ENCODE measurements around the gene MIER2. TPM values are rescaled to one million over a fixed set of nuclear protein-coding genes. Genes with fewer than 3 reads are reported as not detected.
A peak's percentile ranks its signal among the peaks of the same experiment; 100 is the strongest.
"Not testable (repeated sequence)": the region's sequence is repeated elsewhere in the genome, so short reads cannot be mapped to it uniquely, and the experiment has no call there.

Gene MIER2, protein sequence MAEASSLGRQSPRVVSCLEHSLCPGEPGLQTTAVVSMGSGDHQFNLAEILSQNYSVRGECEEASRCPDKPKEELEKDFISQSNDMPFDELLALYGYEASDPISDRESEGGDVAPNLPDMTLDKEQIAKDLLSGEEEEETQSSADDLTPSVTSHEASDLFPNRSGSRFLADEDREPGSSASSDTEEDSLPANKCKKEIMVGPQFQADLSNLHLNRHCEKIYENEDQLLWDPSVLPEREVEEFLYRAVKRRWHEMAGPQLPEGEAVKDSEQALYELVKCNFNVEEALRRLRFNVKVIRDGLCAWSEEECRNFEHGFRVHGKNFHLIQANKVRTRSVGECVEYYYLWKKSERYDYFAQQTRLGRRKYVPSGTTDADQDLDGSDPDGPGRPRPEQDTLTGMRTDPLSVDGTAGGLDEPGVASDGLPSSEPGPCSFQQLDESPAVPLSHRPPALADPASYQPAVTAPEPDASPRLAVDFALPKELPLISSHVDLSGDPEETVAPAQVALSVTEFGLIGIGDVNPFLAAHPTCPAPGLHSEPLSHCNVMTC
- 17.8 TPM for total RNA-seq (2013)
- 10 to 100 TPM in 1 of 3 donors, 1 to 10 TPM in 2; 3.6 to 21.9 (median 6.9) TPM for polyA plus RNA-seq
- 20.0 and 34.3 TPM in 2 replicates for polyA minus RNA-seq
- total RNA-seq, result 6.2 to 31.8 (median 14.1) reads per million in 11 experiments

DNA sequence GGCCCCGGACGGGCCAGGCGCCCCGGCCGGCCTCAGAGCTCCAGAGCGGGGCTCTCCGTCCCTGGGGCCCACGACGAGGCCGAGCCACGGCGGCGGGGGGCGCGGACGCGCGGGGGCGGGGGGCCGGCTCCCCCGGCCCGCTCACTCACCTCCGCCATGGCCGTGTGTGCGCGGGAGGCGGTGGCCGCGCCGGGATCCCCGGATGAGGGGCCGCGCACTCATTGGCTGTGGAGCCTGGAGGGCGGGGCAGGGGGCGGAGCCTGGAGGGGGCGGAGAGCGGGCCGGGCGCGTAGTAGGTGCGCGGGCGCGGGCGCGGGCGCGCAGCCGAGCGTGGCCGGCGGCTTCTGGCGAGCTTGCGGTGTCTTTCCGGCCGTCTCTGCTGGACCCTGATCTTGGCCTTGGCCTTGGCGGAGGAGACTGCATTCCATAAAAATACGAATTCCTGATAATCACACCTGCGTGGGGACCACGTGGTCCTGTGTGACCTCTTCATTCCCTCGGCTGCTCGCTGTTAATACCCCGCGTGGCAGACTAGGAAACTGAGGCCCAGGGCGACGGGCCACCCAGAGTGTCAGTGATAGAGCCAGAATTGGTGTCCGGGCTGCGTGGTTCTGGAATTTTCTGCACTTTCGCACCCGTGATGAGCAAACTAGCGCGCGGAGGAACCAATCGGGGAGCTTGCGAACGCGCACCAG is at the start of gene MIER2:
Gene MIER2, minus strand, starts transcription at position 172 of the 695 bp plus-strand sequence. Its CDS starts 14 bp downstream, at position 158.
- intact Hi-C loops (cut with micrococcal nuclease), result loop anchor here (5.0 to 10.0 kb wide), 2 partner anchors 140 to 163 kb away; partner anchors contain the start of gene TPGS1 (in 1 of the 2)
- TF ChIP-seq, protein P1, sequence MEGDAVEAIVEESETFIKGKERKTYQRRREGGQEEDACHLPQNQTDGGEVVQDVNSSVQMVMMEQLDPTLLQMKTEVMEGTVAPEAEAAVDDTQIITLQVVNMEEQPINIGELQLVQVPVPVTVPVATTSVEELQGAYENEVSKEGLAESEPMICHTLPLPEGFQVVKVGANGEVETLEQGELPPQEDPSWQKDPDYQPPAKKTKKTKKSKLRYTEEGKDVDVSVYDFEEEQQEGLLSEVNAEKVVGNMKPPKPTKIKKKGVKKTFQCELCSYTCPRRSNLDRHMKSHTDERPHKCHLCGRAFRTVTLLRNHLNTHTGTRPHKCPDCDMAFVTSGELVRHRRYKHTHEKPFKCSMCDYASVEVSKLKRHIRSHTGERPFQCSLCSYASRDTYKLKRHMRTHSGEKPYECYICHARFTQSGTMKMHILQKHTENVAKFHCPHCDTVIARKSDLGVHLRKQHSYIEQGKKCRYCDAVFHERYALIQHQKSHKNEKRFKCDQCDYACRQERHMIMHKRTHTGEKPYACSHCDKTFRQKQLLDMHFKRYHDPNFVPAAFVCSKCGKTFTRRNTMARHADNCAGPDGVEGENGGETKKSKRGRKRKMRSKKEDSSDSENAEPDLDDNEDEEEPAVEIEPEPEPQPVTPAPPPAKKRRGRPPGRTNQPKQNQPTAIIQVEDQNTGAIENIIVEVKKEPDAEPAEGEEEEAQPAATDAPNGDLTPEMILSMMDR (IDR thresholded peaks at IDR 0.05), result no peak
- peak; percentile 74 to 85 (median 77) for DNase-seq
- H3K9me3 ChIP-seq (replicated peaks in 1 of 2; ENCODE audit: control insufficient read depth in 1 of 2, insufficient read depth in 1 of 2, low read length in 2 of 2), result no peaks in the 10 kb centered on the region
- peaks cover 42% of the 10 kb centered on the region for H3K79me2 ChIP-seq (ENCODE audit: insufficient read depth, low read length)
- peaks cover 36% of the 10 kb centered on the region for H4K20me1 ChIP-seq (ENCODE audit: insufficient read depth, low read length)
- peak within 1 kb of the TSS; percentile 74 for H3K9ac ChIP-seq (ENCODE audit: insufficient read depth, low read length, poor library complexity, severe bottlenecking)
- Mint-ChIP-seq H3K4me1 (peaks cover 51% of the 10 kb centered on the region), H3K27me3 (ENCODE audit: low read depth in 3 of 3) (peaks cover 18 to 33% (median 27%) of the 10 kb centered on the region in 3 donors), H3K27ac (peak within 1 kb of the TSS; percentile 58 to 97 (median 93)), H3K4me3 (peak within 1 kb of the TSS; percentile 87 to 88), H3K9me3 (peaks cover 0 to 11% (median 7%) of the 10 kb centered on the region in 7 donors), H3K36me3 (peaks cover 14% of the 10 kb centered on the region in 2 donors)
- H3K27me3 ChIP-seq (ENCODE audit: control insufficient read depth in 2 of 2, insufficient read depth in 2 of 2, low read length in 2 of 2), result peaks cover 0 to 19% of the 10 kb centered on the region in 2 donors
- WGBS (ENCODE audit: insufficient coverage), result 7% methylated on average over 76 of the region's 77 CpGs
- H3K27ac ChIP-seq (ENCODE audit: low read depth in 1 of 2, low read length in 2 of 2), result peak within 1 kb of the TSS; percentile 60 to 91
- H2AFZ ChIP-seq (ENCODE audit: insufficient read depth, low read depth, low read length, poor library complexity, severe bottlenecking), result peak within 1 kb of the TSS; percentile 68
- H3K4me1 ChIP-seq (ENCODE audit: control insufficient read depth in 1 of 2, insufficient read depth in 2 of 2, low read length in 2 of 2), result peaks cover 43 to 51% of the 10 kb centered on the region in 2 donors
- peak within 1 kb of the TSS; percentile 81 for H3K4me2 ChIP-seq (replicated peaks; ENCODE audit: extremely low read depth, low read length, poor library complexity, severe bottlenecking)
- H3K36me3 ChIP-seq (replicated peaks in 1 of 2; ENCODE audit: control insufficient read depth in 1 of 2, insufficient read depth in 2 of 2, low read length in 2 of 2), result no peaks in the 10 kb centered on the region
- H3K4me3 ChIP-seq (replicated peaks in 1 of 3; ENCODE audit: low read depth in 2 of 3, low read length in 3 of 3), result peak within 1 kb of the TSS; percentile 41 to 86 (median 81)

DNA sequence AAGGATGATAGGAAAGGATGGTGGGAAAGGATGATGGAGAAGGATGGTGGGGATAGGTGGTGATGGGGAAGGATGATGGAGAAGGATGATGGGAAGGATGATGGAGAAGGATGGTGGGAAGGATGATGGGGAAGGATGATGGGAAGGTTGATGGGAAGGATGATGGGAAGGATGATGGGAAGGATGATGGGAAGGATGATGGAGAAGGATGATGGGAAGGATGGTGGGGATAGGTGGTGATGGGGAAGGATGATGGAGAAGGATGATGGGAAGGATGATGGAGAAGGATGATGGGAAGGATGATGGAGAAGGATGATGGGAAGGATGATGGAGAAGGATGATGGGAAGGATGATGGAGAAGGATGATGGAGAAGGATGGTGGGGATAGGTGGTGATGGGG is 49.0 kb upstream of the MIER2 start:
- H3K4me3 ChIP-seq (replicated peaks in 1 of 3; ENCODE audit: low read depth in 2 of 3, low read length in 3 of 3); H2AFZ ChIP-seq (ENCODE audit: insufficient read depth, low read depth, low read length, poor library complexity, severe bottlenecking); H3K4me1 ChIP-seq (ENCODE audit: control insufficient read depth in 1 of 2, insufficient read depth in 2 of 2, low read length in 2 of 2); H3K4me1 Mint-ChIP-seq; H3K27ac ChIP-seq (ENCODE audit: low read depth in 1 of 2, low read length in 2 of 2); intact Hi-C loops (cut with micrococcal nuclease); H3K36me3 Mint-ChIP-seq; H3K27me3 ChIP-seq (ENCODE audit: control insufficient read depth in 2 of 2, insufficient read depth in 2 of 2, low read length in 2 of 2); H3K27ac Mint-ChIP-seq; H3K4me2 ChIP-seq (replicated peaks; ENCODE audit: extremely low read depth, low read length, poor library complexity, severe bottlenecking); H3K79me2 ChIP-seq (ENCODE audit: insufficient read depth, low read length); H4K20me1 ChIP-seq (ENCODE audit: insufficient read depth, low read length); DNase-seq; H3K27me3 Mint-ChIP-seq (ENCODE audit: low read depth in 3 of 3); H3K36me3 ChIP-seq (replicated peaks in 1 of 2; ENCODE audit: control insufficient read depth in 1 of 2, insufficient read depth in 2 of 2, low read length in 2 of 2); H3K4me3 Mint-ChIP-seq; H3K9ac ChIP-seq (ENCODE audit: insufficient read depth, low read length, poor library complexity, severe bottlenecking): not testable (repeated sequence)
- peaks cover 20 to 45% (median 34%) of the 10 kb centered on the region in 7 donors for H3K9me3 Mint-ChIP-seq
- H3K9me3 ChIP-seq (replicated peaks in 1 of 2; ENCODE audit: control insufficient read depth in 1 of 2, insufficient read depth in 1 of 2, low read length in 2 of 2), result peaks cover 21 to 30% of the 10 kb centered on the region in 2 donors

All from CD14-positive monocyte (primary cell).